GM19397 (cell line): ENCODE data around the gene PYCARD.

Source experiments
- ATAC-seq: cut with Tn5 transposase; IDR thresholded peaks from one replicate; pipeline ENCODE4 v1.9.1; 2021; ENCODE audit warnings: mild to moderate bottlenecking, moderate library complexity; ENCODE audit not compliant: unreplicated experiment

Gene PYCARD

GRCh38 chr16:31167315-31167714, 35.2 kb downstream of the PYCARD start:
- ATAC-seq: no peak

DNA sequence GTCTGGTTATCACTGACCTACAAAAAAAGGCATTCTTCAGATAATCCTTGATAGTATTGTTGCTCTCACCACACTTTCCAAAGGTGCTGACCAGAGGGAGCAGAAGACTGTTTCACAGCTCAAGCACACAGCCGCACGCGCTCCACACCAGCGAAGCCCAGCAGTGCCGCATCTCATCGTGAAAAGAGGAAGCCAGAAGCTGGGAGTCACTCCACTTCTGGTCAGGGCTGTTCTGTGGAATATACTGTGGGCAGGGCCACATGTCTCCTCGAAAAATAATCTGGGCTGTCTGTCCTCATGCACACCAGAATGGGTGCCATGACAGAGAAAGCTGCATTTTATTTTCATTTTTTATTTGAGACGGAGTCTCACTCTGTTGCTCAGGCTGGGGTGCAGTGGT, 45.4 kb downstream of the PYCARD start:
- no peak for ATAC-seq
